SW 1271 (cell line): Measurements from ENCODE around the gene SLC39A10.

Source experiments
- DNase-seq, 2 experiments: peaks; one replicate each; lab custom pipeline; 2025; lab: John Stamatoyannopoulos, UW

Gene SLC39A10

GRCh38 chr2:195727106-195727505 is 70.1 kb downstream of the SLC39A10 start:
- DNase-seq: no peak

DNA sequence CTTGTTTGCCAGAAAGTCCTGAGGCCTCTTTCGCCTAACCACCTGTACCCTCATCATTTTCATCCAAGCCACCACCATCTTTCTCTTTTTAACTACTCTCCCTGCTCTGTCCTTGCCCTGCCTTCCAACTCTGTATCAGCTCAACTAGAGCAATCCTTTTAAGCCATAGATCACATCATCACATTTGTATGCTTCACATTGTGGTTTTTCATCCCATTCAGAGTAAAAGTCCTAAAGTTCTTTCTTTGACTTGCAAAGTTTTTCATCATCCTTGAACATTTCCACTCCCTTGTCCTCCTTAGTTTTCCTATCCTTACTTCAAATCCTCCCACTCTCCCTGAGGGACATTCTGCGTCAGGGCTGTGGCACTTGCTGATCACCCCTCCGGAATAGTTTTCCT is 73.9 kb downstream of the SLC39A10 start:
- no peak for DNase-seq

DNA sequence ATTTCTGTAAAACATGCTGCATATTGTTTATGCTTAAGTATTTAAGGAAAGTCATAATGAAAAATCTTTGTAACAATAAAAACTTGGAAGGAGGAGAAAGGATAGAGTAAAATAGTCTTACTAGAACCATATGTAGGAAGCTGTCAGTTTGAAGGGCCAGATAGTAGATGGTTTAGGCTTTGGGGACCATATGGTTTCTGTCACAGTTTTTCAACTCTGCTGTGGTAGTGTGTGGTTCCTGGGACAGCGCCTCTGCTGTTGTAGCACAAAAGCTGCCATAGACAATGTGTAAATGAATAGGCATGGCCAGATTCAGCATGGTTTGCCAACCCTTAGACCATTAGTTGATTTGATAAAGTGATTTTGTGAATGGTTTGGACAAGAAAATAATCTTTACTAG is 75.5 kb downstream of the SLC39A10 start:
- no peak for DNase-seq

GRCh38 chr2:195733831-195734230 is 76.8 kb downstream of the SLC39A10 start:
- no peak for DNase-seq

DNA sequence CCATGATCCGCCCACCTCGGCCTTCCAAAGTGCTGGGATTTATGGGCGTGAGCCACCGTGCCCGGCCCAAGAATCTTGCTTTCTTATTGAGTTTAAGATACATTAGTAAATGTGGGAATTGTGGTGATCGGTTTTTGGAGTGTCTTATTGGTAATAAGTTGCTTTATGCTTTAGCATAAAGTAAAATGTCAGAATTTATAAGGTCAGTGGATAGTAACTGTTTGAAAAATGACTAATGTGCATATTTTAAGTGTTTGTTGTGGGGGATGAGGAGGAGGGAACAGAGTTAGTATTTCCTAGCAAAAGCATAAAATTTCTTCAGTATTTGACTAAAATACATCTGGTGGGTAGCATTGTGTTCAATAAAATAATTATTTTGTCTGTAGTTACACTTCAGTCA is 77.4 kb downstream of the SLC39A10 start:
- no peak for DNase-seq

GRCh38 chr2:195734931-195735330 is 77.9 kb downstream of the SLC39A10 start:
- no peak for DNase-seq

- DNase-seq: no peak
Observed at GRCh38 chr2:195735347-195735746, 78.3 kb downstream of the SLC39A10 start.

GRCh38 chr2:195737511-195738325 is 80.7 kb downstream of the SLC39A10 start:
- DNase-seq: no peak

GRCh38 chr2:195741191-195741590 is 84.2 kb downstream of the SLC39A10 start:
- no peak for DNase-seq

DNA sequence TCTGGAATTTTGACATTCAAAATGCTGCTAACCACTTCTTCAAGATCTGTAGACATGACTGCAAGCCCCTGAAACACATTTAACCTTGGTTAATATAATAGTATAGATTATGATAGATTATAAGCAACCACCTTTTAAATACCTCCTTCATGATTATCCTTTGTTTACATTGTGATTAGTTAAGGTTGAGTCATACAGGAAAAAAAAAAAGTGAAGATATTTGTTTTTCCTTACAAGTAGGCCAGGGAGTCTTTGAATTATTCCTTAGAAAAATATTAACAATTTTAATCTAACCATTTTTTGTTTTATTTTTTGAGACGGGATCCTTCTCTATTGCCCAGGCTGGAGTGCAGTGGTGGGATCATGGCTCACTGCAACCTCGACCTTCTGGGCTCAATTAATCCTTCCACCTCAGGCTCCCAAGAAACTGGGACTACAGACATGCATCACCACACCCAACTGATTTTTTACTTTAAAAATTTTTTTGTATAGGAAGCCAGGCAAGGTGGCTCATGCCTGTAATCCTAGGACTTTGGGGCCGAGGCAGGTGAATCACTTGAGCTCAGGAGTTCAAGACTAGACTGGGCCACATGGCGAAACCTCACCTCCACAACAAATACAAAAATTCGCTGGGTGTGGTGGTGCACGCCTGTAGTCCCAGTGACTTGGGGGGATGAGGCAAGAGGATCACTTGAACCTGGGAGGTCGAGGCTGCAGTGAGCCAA is 99.4 kb downstream of the SLC39A10 start:
- DNase-seq: no peak

DNA sequence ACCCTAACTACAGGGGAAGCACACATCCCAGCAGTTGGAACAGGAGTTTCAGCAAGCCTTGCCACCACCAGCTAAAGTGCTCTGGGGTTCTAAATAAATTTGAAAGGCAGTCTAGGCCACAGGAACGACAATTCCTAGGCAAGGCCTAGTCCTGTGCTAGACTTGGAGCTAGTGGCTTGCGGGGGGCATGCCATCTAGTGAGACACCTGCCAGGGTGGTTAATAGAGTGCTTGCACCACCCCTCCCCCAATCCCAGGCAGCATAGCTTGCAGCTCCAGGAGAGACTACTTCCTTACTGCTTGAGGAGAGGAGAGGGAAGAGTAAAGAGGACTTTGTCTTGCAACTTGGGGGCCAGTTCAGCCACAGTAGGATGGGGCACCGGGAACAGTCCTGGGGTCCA is 101.8 kb downstream of the SLC39A10 start:
- DNase-seq: no peak

- no peak for DNase-seq
Observed at GRCh38 chr2:195759877-195760276, 102.9 kb downstream of the SLC39A10 start.

GRCh38 chr2:195763866-195764265 is 106.8 kb downstream of the SLC39A10 start:
- no peak for DNase-seq

GRCh38 chr2:195766691-195767090 is 109.7 kb downstream of the SLC39A10 start:
- no peak for DNase-seq

DNA sequence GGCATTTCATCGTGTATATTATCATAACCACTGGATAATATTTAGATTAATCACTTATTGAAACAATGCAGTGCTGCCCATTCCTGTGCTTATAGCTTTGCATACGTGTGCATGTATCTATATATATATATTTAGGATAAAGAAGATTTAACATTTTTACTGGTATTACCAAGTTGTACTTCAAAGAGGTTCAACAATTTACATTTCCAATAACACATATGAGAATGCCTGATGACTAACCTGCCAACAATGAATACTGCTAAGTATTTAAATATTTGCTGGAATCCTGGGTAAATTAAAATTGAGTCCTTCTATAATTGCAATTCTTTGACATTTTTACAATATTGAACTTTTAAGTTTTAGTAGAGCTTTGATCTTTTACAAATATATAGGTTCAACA is 111.4 kb downstream of the SLC39A10 start:
- DNase-seq: no peak

GRCh38 chr2:195769975-195770374 is 112.9 kb downstream of the SLC39A10 start:
- no peak for DNase-seq

DNA sequence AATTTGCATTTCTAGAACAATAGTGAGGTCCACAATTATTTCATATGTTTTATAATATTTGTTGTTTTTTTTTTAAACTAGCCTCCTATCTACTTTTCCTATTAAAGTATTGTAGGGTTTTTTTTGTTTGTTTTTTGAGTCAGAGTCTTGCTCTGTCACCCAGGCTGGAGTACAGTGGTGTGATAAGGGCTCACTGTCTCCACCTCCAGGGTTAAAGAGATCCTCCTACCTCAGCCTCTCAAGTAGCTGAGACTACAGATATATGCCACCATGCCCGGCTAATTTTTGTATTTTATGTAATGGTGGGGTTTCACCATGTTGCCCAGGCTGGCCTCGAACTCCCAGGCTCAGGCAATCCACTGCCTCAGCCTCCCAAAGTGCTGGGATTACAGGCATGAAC is 122.5 kb downstream of the SLC39A10 start:
- no peak for DNase-seq

DNA sequence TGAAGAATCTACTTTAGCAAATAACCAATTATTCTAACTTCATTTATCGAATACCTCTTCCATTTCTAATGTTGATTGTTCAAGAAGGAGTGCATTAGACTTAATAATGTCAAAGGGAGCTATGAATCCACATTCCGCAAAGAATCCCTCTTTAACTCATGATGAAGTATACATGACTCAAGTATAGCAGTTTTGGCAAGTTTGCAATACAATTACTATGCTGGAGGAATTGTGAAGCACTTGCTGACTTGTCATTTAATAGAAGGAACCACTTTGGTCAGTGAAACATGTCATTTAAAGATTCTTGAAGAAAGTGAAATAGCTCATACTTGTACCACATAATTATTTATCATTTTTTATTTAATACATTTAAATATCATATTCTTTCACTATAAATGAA is 125.1 kb downstream of the SLC39A10 start:
- DNase-seq: no peak
